Esophagus squamous epithelium (tissue), 5 donors: ENCODE data around the gene HOXB5. TPM values are rescaled to one million over a fixed set of nuclear protein-coding genes. Genes with fewer than 3 reads are reported as not detected.

Experiments used
- DNase-seq: peaks from one replicate; lab custom pipeline; 2025; lab: John Stamatoyannopoulos, UW
- H3K27ac ChIP-seq, 4 donors: fragments of 200-600 bp; sonication (generic); one replicate each; pipeline ENCODE4 v1.5.1; 2016 to 2019; ENCODE audit warnings: mild to moderate bottlenecking in 1 of 4
- H3K27me3 ChIP-seq, 4 donors: fragments of 200-600 bp; sonication (generic); 1 replicate in 3 of 4; 2 replicates in 1 of 4; pipeline versions ENCODE4 v1.5.1 to v1.6.0; 2017 to 2021; ENCODE audit warnings: antibody characterized with exemption in 1 of 4
- H3K36me3 ChIP-seq, 3 donors: fragments of 200-600 bp; sonication (generic); one replicate each; pipeline ENCODE4 v1.5.1; 2016 to 2019
- H3K4me1 ChIP-seq, 3 donors: fragments of 200-600 bp; sonication (generic); one replicate each; pipeline ENCODE4 v1.5.1; 2017 to 2019
- H3K4me3 ChIP-seq, 4 donors: fragments of 200-600 bp; sonication (generic); 1 replicate in 3 of 4; 2 replicates in 1 of 4; pipeline ENCODE4 v1.5.1; 2016 to 2019; ENCODE audit warnings: mild to moderate bottlenecking in 2 of 4, moderate library complexity in 1 of 4
- H3K9me3 ChIP-seq, 3 donors: fragments of 200-600 bp; sonication (generic); one replicate each; pipeline ENCODE4 v1.5.1; 2016 to 2019
- POLR2A ChIP-seq, 4 donors: fragments of 450-650 bp; IDR thresholded peaks; one replicate each; pipeline ENCODE4 v1.6.1; 2017; ENCODE audit warnings: antibody characterized with exemption in 4 of 4, mild to moderate bottlenecking in 4 of 4, moderate library complexity in 3 of 4
- WGBS, 2 donors: methylation state at CpG; one replicate each; pipeline ENCODE4 v1.1.5; 2018; 5-methylcytosine and 5-hydroxymethylcytosine counted together
- intact Hi-C: fragments of 100-400 bp; cut with DNase I; formaldehyde crosslinking; loops from one replicate; pipeline ENCODE4 v1.15.0; 2022
- total RNA-seq, 4 donors: library from RNA; depleted of rRNA; stranded (reverse); fragments of >200 nt; gene quantifications; one replicate each; pipeline ENCODE4 v1.1.0, GENCODE V29; 2016
- TF ChIP-seq, protein P1 (sequence below), 6 experiments: fragments of 450-650 bp in 4 of 6; fragments of 200-600 bp in 2 of 6; sonication (generic) in 2 of 6; IDR thresholded peaks; one replicate each; pipeline ENCODE4 v1.5.1; 2016 to 2019; ENCODE audit warnings: antibody characterized with exemption in 6 of 6, mild to moderate bottlenecking in 4 of 6, moderate library complexity in 4 of 6
- donor health status: DM: yes; HTN: yes; CAD: no.

HOXB5 gene
- total RNA-seq, 4 donors from 2014 or later: not detected

GRCh38 chr17:48571024-48571818 is 22.4 kb downstream of the HOXB5 start:
- Histone ChIP-seq H3K27ac (peak overlapping the region; percentile 88 to 93 (median 92)), H3K36me3 (no peaks in the 10 kb centered on the region), H3K4me3 (peak overlapping the region; percentile 4 to 83 (median 32)), H3K9me3 (no peaks in the 10 kb centered on the region), H3K4me1 (peaks cover 0 to 96% (median 61%) of the 10 kb centered on the region in 3 donors), H3K27me3 (peaks cover 0 to 99% (median 7%) of the 10 kb centered on the region in 4 donors)
- TF ChIP-seq, protein P1, sequence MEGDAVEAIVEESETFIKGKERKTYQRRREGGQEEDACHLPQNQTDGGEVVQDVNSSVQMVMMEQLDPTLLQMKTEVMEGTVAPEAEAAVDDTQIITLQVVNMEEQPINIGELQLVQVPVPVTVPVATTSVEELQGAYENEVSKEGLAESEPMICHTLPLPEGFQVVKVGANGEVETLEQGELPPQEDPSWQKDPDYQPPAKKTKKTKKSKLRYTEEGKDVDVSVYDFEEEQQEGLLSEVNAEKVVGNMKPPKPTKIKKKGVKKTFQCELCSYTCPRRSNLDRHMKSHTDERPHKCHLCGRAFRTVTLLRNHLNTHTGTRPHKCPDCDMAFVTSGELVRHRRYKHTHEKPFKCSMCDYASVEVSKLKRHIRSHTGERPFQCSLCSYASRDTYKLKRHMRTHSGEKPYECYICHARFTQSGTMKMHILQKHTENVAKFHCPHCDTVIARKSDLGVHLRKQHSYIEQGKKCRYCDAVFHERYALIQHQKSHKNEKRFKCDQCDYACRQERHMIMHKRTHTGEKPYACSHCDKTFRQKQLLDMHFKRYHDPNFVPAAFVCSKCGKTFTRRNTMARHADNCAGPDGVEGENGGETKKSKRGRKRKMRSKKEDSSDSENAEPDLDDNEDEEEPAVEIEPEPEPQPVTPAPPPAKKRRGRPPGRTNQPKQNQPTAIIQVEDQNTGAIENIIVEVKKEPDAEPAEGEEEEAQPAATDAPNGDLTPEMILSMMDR (IDR thresholded peaks at IDR 0.05): no peak
- no peak for TF ChIP-seq POLR2A (IDR thresholded peaks at IDR 0.05)
- 38 to 42% methylated on average over 21 to 23 of the region's 26 CpGs for WGBS, 2 donors
- intact Hi-C loops: no loop called here
- no peak for DNase-seq

- H3K4me3 ChIP-seq: peak overlapping the region; percentile 4 to 83 (median 32)
- H3K9me3 ChIP-seq: no peaks in the 10 kb centered on the region
- DNase-seq: no peak
- peaks cover 0 to 96% (median 59%) of the 10 kb centered on the region in 3 donors for H3K4me1 ChIP-seq
- intact Hi-C loops: no loop called here
- H3K27ac ChIP-seq: peak overlapping the region; percentile 88 to 93 (median 92)
- WGBS, 2 donors: 21 to 29% methylated on average over 12 to 14 of the region's 19 CpGs
- TF ChIP-seq, protein P1 (IDR thresholded peaks at IDR 0.05): no peak
- TF ChIP-seq POLR2A (IDR thresholded peaks at IDR 0.05): no peak
- no peaks in the 10 kb centered on the region for H3K36me3 ChIP-seq
- peaks cover 0 to 99% (median 7%) of the 10 kb centered on the region in 4 donors for H3K27me3 ChIP-seq
These were observed 23.1 kb downstream of the HOXB5 start for GRCh38 chr17:48570325-48571023.

- TF ChIP-seq POLR2A (IDR thresholded peaks at IDR 0.05): no peak
- TF ChIP-seq, protein P1 (IDR thresholded peaks at IDR 0.05): peak in 2 of 6 experiments; percentile 11 to 15
- 31 to 37% methylated on average over 5 to 6 of the region's 6 CpGs for WGBS, 2 donors
- no peaks in the 10 kb centered on the region for H3K36me3 ChIP-seq
- peaks cover 0 to 96% (median 61%) of the 10 kb centered on the region in 3 donors for H3K4me1 ChIP-seq
- peaks cover 0 to 99% (median 7%) of the 10 kb centered on the region in 4 donors for H3K27me3 ChIP-seq
- peak overlapping the region in 3 of 4 donors; percentile 31 to 83 (median 34) for H3K4me3 ChIP-seq
- no peak for DNase-seq
- peak overlapping the region; percentile 88 to 93 (median 92) for H3K27ac ChIP-seq
- no peaks in the 10 kb centered on the region for H3K9me3 ChIP-seq
- intact Hi-C loops: no loop called here
These were observed 23.8 kb downstream of the HOXB5 start for GRCh38 chr17:48569674-48570324.

GRCh38 chr17:48569240-48569582 is 24.4 kb downstream of the HOXB5 start:
- TF ChIP-seq, protein P1 (IDR thresholded peaks at IDR 0.05): no peak
- TF ChIP-seq POLR2A (IDR thresholded peaks at IDR 0.05): no peak
- Histone ChIP-seq H3K9me3 (no peaks in the 10 kb centered on the region), H3K4me1 (peaks cover 1 to 96% (median 60%) of the 10 kb centered on the region in 3 donors), H3K36me3 (no peaks in the 10 kb centered on the region), H3K27me3 (peaks cover 0 to 99% (median 6%) of the 10 kb centered on the region in 4 donors), H3K4me3 (peak overlapping the region; percentile 10 to 83 (median 32)), H3K27ac (peak overlapping the region; percentile 88 to 93 (median 92))
- DNase-seq: no peak
- intact Hi-C loops: no loop called here
- 21 to 40% methylated on average over 3 of the region's 3 CpGs for WGBS, 2 donors
